NCI-H2107 treated with DMSO at 0.1 percent for 48 hours (cell line): ENCODE data around the gene MAN1C1.
"Not testable (repeated sequence)": the region's sequence is repeated elsewhere in the genome, so short reads cannot be mapped to it uniquely, and the experiment has no call there.

Source experiments
- DNase-seq: peaks from one replicate; lab custom pipeline; 2025; ENCODE audit not compliant: unreplicated experiment; lab: John Stamatoyannopoulos, UW

Gene MAN1C1

GRCh38 chr1:25657121-25657882 is 40.7 kb downstream of the MAN1C1 start:
- DNase-seq, result no peak

GRCh38 chr1:25657883-25658760 is 41.5 kb downstream of the MAN1C1 start:
- no peak for DNase-seq

GRCh38 chr1:25658791-25659431 is 42.3 kb downstream of the MAN1C1 start:
- DNase-seq, result no peak

- no peak for DNase-seq
Observed at GRCh38 chr1:25661043-25661815, 44.6 kb downstream of the MAN1C1 start.

- DNase-seq, result no peak
Observed at GRCh38 chr1:25662061-25662460, 45.5 kb downstream of the MAN1C1 start.

- DNase-seq, result not testable (repeated sequence)
Observed at GRCh38 chr1:25662959-25663358, 46.4 kb downstream of the MAN1C1 start.

GRCh38 chr1:25664357-25665199 is 48.0 kb downstream of the MAN1C1 start:
- no peak for DNase-seq

GRCh38 chr1:25666460-25666859 is 49.9 kb downstream of the MAN1C1 start:
- DNase-seq, result no peak

- no peak for DNase-seq
Observed at GRCh38 chr1:25668931-25669573, 52.5 kb downstream of the MAN1C1 start.

GRCh38 chr1:25669781-25670567 is 53.4 kb downstream of the MAN1C1 start:
- no peak for DNase-seq

GRCh38 chr1:25671929-25672328 is 55.3 kb downstream of the MAN1C1 start:
- DNase-seq, result no peak

GRCh38 chr1:25672763-25673409 is 56.3 kb downstream of the MAN1C1 start:
- DNase-seq, result no peak

- DNase-seq, result no peak
Observed at GRCh38 chr1:25673456-25673855, 56.9 kb downstream of the MAN1C1 start.

- DNase-seq, result no peak
Observed at GRCh38 chr1:25673962-25674806, 57.6 kb downstream of the MAN1C1 start.

- DNase-seq, result no peak
Observed at GRCh38 chr1:25674807-25675084, 58.2 kb downstream of the MAN1C1 start.

- no peak for DNase-seq
Observed at GRCh38 chr1:25675729-25676476, 59.3 kb downstream of the MAN1C1 start.

GRCh38 chr1:25676488-25676887 is 59.9 kb downstream of the MAN1C1 start:
- peak; percentile 86 for DNase-seq
